Cortex of kidney (tissue), 1 donor: ENCODE results near the gene ZNF808.
"Not testable (repeated sequence)": the region's sequence is repeated elsewhere in the genome, so short reads cannot be mapped to it uniquely, and the experiment has no call there.

Experiments
- DNase-seq: peaks from one replicate; lab custom pipeline; 2025; lab: John Stamatoyannopoulos, UW

ZNF808 gene

DNA sequence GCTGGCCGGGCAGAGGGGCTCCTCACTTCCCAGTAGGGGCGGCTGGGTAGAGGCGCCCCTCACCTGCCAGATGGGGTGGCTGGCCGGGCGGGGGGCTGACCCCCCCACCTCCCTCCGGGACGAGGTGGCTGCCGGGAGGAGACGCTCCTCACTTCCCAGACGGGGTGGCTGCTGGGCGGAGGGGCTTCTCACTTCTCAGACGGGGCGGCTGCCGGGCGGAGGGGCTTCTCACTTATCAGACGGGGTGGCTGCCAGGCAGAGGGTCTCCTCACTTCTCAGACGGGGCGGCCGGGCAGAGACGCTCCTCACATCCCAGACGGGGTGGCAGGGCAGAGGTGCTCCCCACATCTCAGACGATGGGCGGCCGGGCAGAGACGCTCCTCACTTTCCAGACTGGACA is 66.0 kb downstream of the ZNF808 start:
- DNase-seq, result not testable (repeated sequence)

DNA sequence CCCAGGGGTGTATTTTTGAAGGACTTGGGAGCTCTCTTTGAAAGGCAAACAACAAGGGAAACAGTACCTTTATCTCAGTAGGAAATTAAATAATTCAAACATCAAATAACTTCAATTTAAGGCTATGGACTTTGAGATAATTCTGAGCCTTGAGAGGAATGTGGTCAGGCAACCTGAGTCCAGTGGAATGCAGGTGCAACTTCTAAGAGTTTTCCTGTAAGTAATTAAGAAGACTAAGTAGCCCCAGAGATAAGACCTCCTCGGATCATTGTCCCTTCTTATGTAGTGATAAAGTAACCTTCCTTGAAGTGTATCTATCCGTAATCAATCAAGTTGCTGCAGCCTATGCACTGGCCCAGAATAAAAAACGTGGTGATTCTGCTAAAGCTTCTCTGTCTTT is 71.8 kb downstream of the ZNF808 start:
- no peak for DNase-seq

DNA sequence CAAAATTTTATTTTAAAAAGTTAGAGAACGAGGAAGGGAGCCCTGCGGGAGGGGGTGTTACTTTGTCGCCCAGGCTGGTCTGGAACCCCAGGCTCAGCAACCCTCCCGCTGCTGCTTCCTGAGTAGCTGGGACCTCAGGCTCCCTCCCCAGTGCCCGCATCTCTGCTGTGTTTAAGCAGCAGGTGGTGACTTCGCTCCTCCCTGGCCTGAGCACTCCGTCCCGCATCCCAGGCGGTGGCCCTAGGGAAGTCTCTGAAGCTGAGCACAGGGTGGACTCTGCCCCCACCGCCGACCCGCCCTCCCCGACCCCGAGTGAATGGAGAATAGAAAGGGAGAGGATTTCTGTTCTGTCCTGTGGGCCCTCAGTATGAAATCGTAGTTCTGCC is 73.2 kb downstream of the ZNF808 start:
- DNase-seq, result no peak

DNA sequence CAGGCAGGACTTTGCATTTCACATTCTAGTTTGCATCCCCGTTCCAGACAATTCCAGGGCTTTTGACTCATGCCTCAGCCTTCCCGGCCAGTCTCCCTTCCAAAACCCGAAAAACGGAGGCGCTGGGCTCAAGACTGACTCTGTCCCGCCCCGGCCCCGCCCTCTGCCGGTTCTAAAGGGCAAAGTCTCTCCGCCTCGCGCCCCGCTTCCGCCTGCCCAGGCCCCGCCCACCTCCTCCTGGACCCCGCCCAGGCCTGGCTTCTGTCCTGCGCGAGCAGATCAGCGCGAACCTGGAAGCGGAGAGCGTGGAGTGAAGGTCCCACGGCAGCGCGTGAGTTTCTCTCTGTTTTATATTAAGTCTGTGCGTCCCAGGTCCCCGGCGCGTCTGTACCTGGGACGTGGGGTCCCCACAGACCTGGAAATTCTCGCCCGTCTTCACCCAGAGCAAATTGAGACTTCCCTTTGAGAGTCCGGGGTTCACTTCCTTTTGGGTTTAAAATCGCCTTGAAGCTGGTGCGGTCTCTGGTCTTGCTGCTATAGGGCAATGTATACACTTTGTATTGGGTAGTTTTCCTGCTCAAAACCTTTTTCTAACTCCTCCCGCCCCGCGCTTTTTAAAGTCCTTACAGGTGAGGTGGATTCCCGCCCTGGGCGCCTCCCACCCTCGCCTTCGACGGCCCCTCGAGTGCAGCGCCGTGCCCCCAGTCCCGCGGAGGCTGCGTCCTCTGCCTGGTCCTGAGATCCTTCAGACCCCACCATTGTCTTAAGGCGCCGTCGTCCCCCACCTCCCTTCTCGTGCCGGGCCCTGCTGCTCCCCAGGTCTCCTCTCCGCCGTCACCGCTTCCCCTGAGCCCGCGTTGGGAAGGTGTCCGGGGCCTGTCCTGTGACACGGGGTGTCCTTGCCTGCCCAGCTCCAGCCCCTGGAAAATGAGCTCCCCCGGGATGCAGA is 73.8 kb downstream of the ZNF808 start:
- DNase-seq, result no peak

DNA sequence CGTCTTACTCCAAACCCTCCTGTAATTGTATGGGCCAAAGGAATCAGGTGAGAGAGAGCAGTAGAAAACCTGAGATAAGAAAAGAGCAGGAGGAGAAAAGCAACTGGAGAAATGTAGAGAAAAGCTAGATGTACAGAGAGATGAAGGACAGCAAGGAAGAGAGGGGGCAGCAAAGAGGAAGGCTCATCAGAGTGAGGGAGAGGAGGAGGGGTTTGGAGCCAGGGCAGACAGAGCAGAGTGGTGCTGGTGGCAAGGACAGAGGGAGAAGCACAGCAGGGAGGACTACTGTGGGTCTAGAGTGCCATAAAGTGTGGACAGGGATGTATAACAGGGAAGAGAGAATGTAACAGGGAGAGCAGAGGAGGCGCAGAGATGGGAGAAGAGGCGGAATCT is 74.5 kb downstream of the ZNF808 start:
- not testable (repeated sequence) for DNase-seq

DNA sequence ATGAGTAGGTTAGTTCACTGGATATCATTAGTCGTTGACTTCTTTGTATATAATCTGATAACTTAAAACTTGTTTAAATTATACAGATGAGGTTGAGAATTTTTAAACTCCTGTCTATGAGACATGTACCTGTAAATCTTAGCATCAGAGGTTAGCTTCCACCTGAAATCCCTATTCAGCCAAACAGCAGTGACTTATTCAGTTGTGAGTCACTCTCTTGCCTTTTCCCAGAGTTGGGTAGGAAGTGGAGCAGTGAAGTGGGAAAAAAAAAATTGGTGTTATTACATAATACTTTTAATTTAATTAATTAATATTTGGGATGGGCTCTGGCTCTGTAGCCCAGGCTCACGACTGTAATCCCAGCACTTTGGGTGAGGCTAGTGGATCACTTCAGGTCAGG is 75.5 kb downstream of the ZNF808 start:
- no peak for DNase-seq

DNA sequence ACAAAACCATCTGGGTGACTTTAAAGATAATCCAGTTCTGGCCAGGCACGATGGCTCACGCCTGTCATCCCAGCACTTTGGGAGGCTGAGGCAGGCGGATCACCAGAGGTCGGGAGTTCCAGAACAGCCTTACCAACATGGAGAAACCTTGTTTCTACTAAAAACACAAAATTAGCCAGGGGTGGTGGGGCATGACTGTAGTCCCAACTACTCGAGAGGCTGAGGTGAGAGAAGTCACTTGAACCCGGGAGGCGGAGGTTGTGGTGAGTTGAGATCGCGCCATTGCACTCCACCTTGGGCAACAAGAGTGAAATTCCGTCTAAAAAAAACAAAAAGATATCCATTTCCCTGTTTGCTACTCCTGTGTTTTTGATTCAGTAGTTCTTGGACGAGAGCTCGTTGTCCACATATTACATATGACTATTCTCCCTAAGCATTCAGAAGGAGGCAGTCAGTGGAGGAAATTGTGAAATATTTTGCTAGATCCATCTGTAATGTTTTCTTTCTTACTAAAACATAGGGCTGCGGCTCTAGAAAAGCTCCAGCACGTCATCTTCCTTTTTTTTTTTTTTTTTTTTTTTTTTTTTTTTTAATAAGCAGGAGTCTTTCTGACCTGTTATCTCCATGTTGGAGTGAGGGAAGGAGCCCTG is 76.2 kb downstream of the ZNF808 start:
- no peak for DNase-seq
